GM19238 (cell line): ENCODE measurements around the gene GCLC.
"Not testable (repeated sequence)": the region's sequence is repeated elsewhere in the genome, so short reads cannot be mapped to it uniquely, and the experiment has no call there.

Source experiments
- DNase-seq: peaks from one replicate; pipeline ENCODE4 v3.0.0; 2011; ENCODE audit warnings: low spot score; ENCODE audit not compliant: insufficient read length

GCLC gene

GRCh38 chr6:53564401-53565065 lies 19.6 kb upstream of the GCLC start:
- no peak for DNase-seq

GRCh38 chr6:53556986-53557715 lies 12.2 kb upstream of the GCLC start:
- DNase-seq = no peak

- not testable (repeated sequence) for DNase-seq
These were observed 8.7 kb upstream of the GCLC start for GRCh38 chr6:53553600-53553999.

GRCh38 chr6:53551681-53552080 lies 6.8 kb upstream of the GCLC start:
- not testable (repeated sequence) for DNase-seq

- peak; percentile 84 for DNase-seq
These were observed 3.1 kb upstream of the GCLC start for GRCh38 chr6:53547811-53548496.

GRCh38 chr6:53547166-53547810 lies 2.4 kb upstream of the GCLC start:
- DNase-seq = no peak

GRCh38 chr6:53546281-53546680 lies 1.4 kb upstream of the GCLC start:
- no peak for DNase-seq

GRCh38 chr6:53544217-53544469 lies 758 bp downstream of the GCLC start:
- DNase-seq = no peak

GRCh38 chr6:53543359-53544216 lies 1.3 kb downstream of the GCLC start:
- DNase-seq = no peak

GRCh38 chr6:53541900-53542299 lies 3.0 kb downstream of the GCLC start:
- no peak for DNase-seq

- no peak for DNase-seq
These were observed 4.7 kb downstream of the GCLC start for GRCh38 chr6:53540129-53540692.

GRCh38 chr6:53539561-53539960 lies 5.3 kb downstream of the GCLC start:
- DNase-seq = no peak

GRCh38 chr6:53536561-53536960 lies 8.3 kb downstream of the GCLC start:
- DNase-seq = no peak

GRCh38 chr6:53532942-53533341 lies 12.0 kb downstream of the GCLC start:
- DNase-seq = no peak

GRCh38 chr6:53532061-53532797 lies 12.7 kb downstream of the GCLC start:
- no peak for DNase-seq

GRCh38 chr6:53530780-53531386 lies 14.0 kb downstream of the GCLC start:
- DNase-seq = no peak

GRCh38 chr6:53530346-53530745 lies 14.6 kb downstream of the GCLC start:
- no peak for DNase-seq

GRCh38 chr6:53529324-53530036 lies 15.4 kb downstream of the GCLC start:
- DNase-seq = no peak

- no peak for DNase-seq
These were observed 16.8 kb downstream of the GCLC start for GRCh38 chr6:53528107-53528506.
